MM.1S (cell line): ENCODE results near the gene MMP24.

Experiments
- EZH2 ChIP-seq: fragments of 300-600 bp; sonication (generic); optimal IDR thresholded peaks from 2 replicates; pipeline ENCODE3; 2017; ENCODE audit warnings: low read depth, mild to moderate bottlenecking, antibody characterized with exemption, low read length, mixed read lengths
- EZH2phosphoT487 ChIP-seq: fragments of 300-600 bp; sonication (generic); IDR thresholded peaks from 2 replicates; pipeline ENCODE4 v1.6.1; 2018; ENCODE audit warnings: antibody characterized with exemption, low read length
- TF ChIP-seq, protein P1 (sequence below): fragments of 300-600 bp; sonication (generic); IDR thresholded peaks from 2 replicates; pipeline ENCODE4 v1.5.1; 2016; ENCODE audit warnings: antibody characterized with exemption, low read length, mixed read lengths

DNA sequence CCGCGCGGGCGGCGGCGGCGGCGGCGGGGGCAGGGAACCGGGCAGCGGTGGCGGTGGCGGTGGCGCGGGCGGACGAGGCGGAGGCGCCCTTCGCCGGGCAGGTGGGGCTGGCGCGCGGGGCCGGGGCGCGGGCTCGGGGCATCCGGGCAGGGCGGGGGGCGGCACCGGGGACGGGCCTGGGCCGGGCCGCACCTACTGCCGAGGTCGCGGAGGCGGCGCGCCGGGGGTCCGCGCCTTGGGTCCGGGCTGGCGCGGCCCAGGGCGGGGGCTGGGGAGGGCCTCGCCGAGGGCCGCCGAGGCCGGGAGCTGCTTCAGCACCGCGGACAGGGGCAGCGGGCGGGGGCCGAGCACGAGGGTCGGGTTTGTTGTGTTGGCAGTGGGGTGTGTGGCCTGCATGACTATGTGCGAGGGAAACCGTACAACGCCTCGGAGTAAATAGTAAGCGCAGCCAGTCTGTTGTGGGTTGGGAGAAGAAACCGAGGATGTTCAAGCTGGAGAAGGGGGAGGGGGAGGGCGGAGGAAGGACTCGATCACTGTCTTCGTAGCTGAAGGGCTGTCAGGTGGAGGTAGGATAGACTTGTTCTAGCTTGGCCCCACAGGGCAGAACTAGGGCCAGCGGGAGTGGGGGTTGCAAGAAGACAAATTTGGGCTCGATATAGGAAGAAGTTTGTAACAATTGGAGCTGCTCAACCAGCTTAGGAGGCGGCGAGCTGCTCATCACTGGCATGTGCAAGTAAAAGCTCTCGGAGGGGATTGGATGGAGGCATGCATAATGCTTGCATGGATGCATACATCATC is 593 bp downstream of the MMP24 start:
- TF ChIP-seq, protein P1, sequence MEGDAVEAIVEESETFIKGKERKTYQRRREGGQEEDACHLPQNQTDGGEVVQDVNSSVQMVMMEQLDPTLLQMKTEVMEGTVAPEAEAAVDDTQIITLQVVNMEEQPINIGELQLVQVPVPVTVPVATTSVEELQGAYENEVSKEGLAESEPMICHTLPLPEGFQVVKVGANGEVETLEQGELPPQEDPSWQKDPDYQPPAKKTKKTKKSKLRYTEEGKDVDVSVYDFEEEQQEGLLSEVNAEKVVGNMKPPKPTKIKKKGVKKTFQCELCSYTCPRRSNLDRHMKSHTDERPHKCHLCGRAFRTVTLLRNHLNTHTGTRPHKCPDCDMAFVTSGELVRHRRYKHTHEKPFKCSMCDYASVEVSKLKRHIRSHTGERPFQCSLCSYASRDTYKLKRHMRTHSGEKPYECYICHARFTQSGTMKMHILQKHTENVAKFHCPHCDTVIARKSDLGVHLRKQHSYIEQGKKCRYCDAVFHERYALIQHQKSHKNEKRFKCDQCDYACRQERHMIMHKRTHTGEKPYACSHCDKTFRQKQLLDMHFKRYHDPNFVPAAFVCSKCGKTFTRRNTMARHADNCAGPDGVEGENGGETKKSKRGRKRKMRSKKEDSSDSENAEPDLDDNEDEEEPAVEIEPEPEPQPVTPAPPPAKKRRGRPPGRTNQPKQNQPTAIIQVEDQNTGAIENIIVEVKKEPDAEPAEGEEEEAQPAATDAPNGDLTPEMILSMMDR: no peak
- no peak for TF ChIP-seq EZH2
- no peak for TF ChIP-seq EZH2phosphoT487
